ENCODE data around the gene RRAGD.
A peak's percentile ranks its signal among the peaks of the same experiment; 100 is the strongest.
"Not testable (repeated sequence)": the region's sequence is repeated elsewhere in the genome, so short reads cannot be mapped to it uniquely, and the experiment has no call there.

Gene RRAGD

GRCh38 chr6:89411145-89412070 is 665 bp downstream of the RRAGD start:
- peak; percentile 16 for DNase-seq

- no peak for DNase-seq
Measured at GRCh38 chr6:89410788-89411144, 1.3 kb downstream of the RRAGD start.

GRCh38 chr6:89410231-89410761 is 1.8 kb downstream of the RRAGD start:
- DNase-seq, result no peak

- no peak for DNase-seq
Measured at GRCh38 chr6:89409461-89410035, 2.5 kb downstream of the RRAGD start.

GRCh38 chr6:89406141-89406540 is 5.9 kb downstream of the RRAGD start:
- DNase-seq, result no peak

- no peak for DNase-seq
Measured at GRCh38 chr6:89404512-89404911, 7.6 kb downstream of the RRAGD start.

- no peak for DNase-seq
Measured at GRCh38 chr6:89402776-89403175, 9.3 kb downstream of the RRAGD start.

GRCh38 chr6:89400912-89401399 is 11.1 kb downstream of the RRAGD start:
- no peak for DNase-seq

- no peak for DNase-seq
Measured at GRCh38 chr6:89400050-89400449, 12.0 kb downstream of the RRAGD start.

GRCh38 chr6:89398762-89399525 is 13.1 kb downstream of the RRAGD start:
- DNase-seq, result no peak

GRCh38 chr6:89397884-89398283 is 14.2 kb downstream of the RRAGD start:
- not testable (repeated sequence) for DNase-seq

- no peak for DNase-seq
Measured at GRCh38 chr6:89393659-89394058, 18.4 kb downstream of the RRAGD start.

- no peak for DNase-seq
Measured at GRCh38 chr6:89392823-89393222, 19.2 kb downstream of the RRAGD start.

- DNase-seq, result no peak
Measured at GRCh38 chr6:89388846-89389245, 23.2 kb downstream of the RRAGD start.

- DNase-seq, result no peak
Measured at GRCh38 chr6:89387516-89388201, 24.4 kb downstream of the RRAGD start.

GRCh38 chr6:89386917-89387491 is 25.1 kb downstream of the RRAGD start:
- no peak for DNase-seq

GRCh38 chr6:89385846-89386245 is 26.2 kb downstream of the RRAGD start:
- no peak for DNase-seq

- no peak for DNase-seq
Measured at GRCh38 chr6:89385156-89385667, 26.9 kb downstream of the RRAGD start.

GRCh38 chr6:89381031-89381430 is 31.0 kb downstream of the RRAGD start:
- no peak for DNase-seq

- no peak for DNase-seq
Measured at GRCh38 chr6:89379281-89379680, 32.8 kb downstream of the RRAGD start.

- DNase-seq, result no peak
Measured at GRCh38 chr6:89378628-89379027, 33.4 kb downstream of the RRAGD start.
